Germinal center (tissue), 1 donor: ENCODE data around the gene SPTBN2.

Source experiments
- DNase-seq: peaks from one replicate; pipeline ENCODE4 v3.0.0; 2012; ENCODE audit warnings: mixed read lengths, low spot score

Gene SPTBN2

DNA sequence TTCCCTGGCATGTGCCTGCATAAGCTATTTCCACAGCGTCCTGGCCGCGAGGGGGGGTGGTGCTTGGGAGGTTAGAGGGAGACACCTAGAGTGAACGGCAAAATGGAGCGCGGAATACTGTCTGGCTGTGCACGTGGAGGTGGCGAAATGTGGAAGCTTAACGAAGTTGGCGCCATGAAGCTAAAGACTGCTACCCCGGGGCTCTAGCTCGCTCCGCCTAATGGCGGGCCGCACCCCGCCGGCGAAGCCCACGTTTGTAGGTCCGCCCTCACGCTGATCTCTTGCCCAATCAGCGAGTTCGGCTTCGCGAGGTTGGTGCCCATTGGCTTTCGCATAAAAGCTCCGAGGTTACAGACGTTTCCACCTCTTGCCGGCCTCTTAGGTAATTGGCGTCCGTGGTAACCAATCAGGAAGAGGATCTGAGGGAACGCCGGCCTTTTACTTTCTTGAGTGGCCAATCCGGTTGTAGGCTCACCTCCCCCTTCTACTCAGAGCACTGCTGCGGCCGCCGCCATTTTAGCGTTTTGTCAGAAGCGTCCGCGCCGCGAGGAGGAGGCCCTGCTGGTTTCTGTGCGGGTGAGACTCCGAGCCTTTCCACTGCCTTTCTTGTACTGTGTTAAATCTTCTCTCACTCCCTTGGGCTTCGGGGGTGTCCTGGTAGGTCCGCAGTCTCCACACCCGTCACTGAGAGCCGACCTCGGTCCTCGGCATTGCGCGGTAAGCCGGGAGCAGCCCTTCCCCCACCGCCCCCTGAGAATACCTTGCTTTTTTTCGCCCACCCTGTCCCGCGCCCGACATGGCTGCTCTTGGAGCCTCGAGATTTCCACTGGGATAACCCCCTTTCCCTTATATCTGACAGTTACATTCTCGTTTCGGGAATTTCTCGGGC lies 90.6 kb downstream of the SPTBN2 start, which contains the start of gene RBM4:
Gene RBM4, plus strand, starts transcription at position 527 of the 889 bp plus-strand sequence. CDS start 1,009 bp downstream, outside the sequence.
- DNase-seq = peak; percentile 100

- no peak for DNase-seq
These were observed 91.3 kb downstream of the SPTBN2 start for GRCh38 chr11:66637557-66638176.

GRCh38 chr11:66636411-66636810 lies 92.6 kb downstream of the SPTBN2 start:
- DNase-seq = no peak
